GM21717 (cell line): Measurements from ENCODE around the gene LRMDA.

Source experiments
- ATAC-seq: cut with Tn5 transposase; IDR thresholded peaks from one replicate; pipeline ENCODE4 v1.9.1; 2021; ENCODE audit warnings: mild to moderate bottlenecking, moderate library complexity; ENCODE audit not compliant: unreplicated experiment

LRMDA gene

DNA sequence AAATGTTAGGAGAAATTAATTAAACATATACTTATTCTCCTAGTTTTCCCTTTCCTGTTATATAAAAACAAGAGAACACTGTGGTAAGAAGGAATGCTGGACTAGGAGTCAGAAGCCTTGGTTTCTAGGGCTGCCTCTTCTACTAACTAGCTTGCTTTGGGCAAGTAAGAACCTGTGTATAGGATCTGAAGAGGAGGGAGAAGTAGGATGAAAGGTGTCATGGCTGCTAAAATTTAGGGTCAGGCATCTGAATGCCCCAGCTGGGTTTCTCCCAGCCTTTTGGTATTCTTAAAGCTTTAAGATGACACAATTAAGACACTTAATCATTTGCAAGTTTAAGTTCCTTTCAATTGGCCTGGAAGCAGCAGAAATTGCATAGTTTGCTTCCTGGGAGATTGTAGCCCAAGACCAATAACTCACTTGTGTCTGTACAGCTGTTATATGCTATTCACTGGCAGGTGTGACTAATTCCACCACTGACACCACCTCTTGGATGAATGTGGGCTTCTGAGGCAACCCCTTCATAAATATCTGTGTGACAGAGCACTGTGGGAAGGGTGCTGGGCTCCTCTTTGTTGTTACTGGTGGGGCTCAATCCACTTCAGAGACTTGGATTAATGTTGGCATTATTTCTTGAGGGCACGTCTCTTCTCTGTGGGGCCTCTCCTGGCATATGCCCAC, 137.2 kb downstream of the LRMDA start:
- no peak for ATAC-seq

DNA sequence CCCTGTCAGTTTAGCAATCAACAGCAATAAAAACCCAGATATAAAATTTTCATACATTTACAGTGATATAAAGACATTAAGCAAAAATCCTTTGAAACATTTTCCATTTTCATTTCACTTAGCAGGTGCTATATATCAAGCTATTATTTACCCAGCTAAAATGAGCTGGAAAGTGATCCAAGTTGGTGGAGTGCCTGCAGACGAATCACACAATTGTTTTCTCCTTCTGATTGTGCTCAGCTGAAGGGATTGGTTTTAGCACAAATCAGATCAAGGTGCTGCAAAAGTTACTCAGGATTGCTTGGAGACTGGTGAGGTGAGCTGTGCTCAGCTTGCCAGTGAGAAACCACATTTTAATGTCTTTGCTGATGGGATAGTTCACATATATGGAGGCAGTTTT, 138.1 kb downstream of the LRMDA start:
- no peak for ATAC-seq

DNA sequence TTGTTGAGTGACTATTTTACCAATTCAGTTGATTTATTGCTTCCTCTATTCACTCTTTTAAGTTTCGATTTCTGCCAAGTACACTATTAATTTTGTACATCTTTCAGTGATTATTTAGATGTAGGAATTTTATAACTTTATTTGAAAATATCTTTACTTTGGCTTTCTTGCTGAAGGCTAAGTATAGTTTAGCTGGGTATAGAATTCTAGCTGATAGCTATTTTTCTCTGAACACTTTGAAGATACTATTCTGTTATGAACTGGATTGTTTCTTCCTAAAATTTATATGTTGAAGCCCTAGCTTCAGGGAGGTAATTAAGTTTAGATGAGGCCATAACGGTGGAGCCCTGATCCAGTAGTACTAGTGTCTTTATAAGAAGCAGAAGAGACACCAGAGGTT, 141.1 kb downstream of the LRMDA start:
- no peak for ATAC-seq

DNA sequence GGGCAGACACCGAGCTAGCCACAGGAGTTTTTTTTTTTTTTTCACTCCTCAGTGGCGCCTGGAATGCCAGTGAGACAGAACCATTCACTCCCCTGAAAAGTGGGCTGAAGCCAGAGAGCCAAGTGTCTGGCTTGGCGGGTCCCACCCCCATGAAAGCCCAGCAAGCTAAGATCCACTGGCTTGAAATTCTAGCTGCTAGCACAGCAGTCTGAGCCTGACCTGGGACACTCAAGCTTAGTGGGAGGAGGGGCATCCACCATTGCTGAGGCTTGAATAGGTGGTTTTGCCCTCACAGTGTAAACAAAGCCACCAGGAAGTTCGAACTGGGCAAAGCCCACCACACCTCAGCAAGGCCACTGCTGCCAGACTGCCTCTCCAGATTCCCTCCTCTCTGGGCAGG, 144.5 kb downstream of the LRMDA start:
- ATAC-seq = no peak

DNA sequence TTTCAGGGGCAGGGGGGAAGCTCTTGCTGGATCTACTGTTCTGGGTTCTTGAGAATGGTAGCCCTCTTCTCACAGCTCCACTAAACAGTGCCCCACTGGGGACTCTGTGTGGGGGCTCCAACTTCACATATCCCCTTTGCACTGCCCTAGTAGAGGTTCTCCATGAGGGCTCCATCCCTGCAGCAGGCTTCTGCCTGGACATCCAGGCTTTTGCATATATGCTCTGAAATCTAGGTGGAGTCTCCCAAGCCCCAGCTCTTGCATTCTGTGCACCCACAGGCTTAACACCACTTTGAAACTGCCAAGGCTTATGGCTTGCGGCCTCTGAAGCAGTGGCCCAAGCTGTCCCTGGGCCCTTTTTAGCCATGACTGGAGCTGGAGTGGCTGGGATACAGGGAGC, 150.7 kb downstream of the LRMDA start:
- ATAC-seq = no peak

DNA sequence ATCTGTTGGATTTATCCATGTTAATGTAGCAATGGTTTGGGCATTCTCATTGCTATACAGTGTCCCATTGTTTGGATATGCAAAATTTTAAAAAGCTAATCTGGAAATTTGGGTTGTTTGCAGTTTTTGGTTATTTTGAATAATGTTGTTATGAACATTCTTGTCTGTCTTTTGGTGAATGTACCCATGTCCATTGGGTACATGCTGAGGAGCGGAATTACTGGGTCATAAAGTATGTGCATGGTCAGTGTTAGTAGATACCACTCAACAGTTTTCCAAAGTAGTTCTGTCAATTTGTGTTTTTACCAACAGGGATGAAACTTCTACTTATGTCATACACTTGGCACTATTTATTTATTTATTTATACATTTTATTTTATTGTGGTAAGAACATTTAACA, 153.9 kb downstream of the LRMDA start:
- ATAC-seq = no peak

DNA sequence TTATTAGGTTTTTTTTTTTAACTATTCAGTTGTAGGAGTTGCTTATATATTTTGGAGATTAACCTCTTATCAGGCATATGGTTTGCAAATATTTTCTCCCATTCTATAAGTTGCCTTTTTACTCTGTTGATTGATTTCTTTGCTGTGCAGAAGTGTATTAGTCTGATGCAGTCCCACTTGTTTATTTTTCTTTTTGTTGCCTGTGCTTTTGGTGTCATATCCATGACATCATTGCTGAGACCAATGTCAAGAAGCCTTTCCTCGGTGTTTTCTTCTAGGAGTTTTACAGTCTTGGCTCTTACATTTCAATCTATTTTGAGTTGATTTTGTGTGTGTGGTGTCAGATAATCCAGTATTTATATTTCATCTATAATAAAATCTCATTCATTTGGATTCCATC, 155.4 kb downstream of the LRMDA start:
- no peak for ATAC-seq

- ATAC-seq = no peak
Measured at GRCh38 chr10:75588031-75588430, 156.6 kb downstream of the LRMDA start.

GRCh38 chr10:75589895-75590654, 158.7 kb downstream of the LRMDA start:
- no peak for ATAC-seq

- ATAC-seq = no peak
Measured at GRCh38 chr10:75592151-75592787, 160.8 kb downstream of the LRMDA start.

DNA sequence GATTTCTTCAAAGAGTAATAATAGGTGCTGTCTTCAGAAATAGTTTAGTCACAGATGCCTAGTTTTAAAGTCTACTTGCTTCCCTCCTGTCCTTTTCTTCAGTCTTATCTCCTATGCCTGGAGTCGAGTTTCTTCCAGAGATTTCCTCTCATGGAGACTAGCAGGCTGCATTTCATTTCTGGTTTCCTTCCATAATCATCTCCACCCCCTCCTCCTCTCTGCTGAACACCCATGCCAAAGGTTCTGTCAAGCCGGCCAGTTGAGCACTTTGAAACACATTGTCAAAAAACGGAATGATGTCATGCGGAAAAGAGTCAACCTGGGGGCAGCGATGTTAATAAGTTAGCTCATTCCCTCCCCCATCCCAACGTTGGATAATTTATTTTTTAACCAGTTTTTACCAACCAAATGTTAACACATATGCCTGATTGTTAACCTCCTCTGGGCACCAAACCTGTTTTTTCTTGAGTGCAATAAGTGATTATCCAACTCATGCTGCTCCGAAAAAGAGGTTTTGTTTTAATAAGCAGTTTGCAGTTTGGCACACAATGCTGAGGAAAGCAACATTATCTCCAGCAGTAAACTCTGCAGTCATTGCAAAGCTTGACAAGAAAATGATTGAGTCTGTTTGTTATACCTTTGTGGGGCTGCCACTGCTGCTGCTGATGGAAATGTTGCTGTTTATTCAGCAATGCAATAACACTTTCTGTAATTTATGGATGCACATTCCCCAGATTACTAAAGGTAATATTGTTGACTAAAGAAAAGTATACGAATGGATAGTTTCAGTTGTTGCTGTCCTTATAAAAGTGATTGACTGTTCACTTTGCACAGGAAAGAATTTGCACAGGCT, 161.6 kb downstream of the LRMDA start:
- no peak for ATAC-seq

- ATAC-seq = no peak
Measured at GRCh38 chr10:75593692-75594556, 162.5 kb downstream of the LRMDA start.

- no peak for ATAC-seq
Measured at GRCh38 chr10:75596930-75597620, 165.7 kb downstream of the LRMDA start.

GRCh38 chr10:75597773-75598440, 166.5 kb downstream of the LRMDA start:
- ATAC-seq = no peak

- ATAC-seq = no peak
Measured at GRCh38 chr10:75598998-75599397, 167.6 kb downstream of the LRMDA start.

GRCh38 chr10:75599875-75600648, 168.6 kb downstream of the LRMDA start:
- no peak for ATAC-seq

DNA sequence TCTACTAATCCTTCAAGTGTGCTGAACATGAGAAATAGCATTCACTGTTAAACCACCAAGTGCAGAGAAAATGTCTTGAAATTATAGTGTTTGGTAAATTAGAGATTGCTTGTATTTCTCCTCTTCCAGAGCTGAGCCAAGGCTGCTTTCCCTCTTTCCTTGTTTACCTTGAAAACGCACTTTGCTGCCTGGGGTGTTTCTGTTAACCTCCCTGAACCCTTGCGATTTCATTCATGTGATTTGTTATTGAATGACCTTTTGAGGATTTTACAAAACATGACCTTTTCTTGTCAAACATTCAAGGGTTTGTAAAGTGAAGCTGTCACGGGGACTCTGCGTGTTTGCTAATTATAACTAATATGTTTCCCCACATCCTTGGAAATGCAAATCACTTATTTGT, 169.4 kb downstream of the LRMDA start:
- ATAC-seq = no peak

DNA sequence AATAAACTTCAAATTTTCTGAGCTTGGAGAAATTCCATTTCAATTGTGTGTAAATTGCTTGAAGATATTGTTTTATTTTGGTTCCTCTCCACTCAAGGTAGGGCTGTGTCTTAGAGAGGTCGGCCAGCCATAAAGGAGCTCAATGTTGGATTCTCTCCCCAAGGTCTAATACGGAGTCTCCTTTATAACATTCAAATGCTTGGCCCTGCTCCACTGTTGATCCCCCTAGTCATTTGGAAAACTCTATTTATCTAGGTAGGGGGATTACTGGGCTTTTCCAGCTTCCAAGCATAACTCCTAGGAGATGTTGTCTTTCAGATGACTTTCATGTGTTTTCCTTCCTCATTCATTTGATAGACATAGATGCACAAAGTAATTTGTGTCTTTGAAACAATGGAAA, 170.9 kb downstream of the LRMDA start:
- no peak for ATAC-seq
